NCI-H2107 treated with DMSO at 0.1 percent for 48 hours (cell line): ENCODE data around the gene KCNC4.
A peak's percentile ranks its signal among the peaks of the same experiment; 100 is the strongest.

Source experiments
- DNase-seq: peaks from one replicate; lab custom pipeline; 2025; ENCODE audit not compliant: unreplicated experiment; lab: John Stamatoyannopoulos, UW

KCNC4 gene

DNA sequence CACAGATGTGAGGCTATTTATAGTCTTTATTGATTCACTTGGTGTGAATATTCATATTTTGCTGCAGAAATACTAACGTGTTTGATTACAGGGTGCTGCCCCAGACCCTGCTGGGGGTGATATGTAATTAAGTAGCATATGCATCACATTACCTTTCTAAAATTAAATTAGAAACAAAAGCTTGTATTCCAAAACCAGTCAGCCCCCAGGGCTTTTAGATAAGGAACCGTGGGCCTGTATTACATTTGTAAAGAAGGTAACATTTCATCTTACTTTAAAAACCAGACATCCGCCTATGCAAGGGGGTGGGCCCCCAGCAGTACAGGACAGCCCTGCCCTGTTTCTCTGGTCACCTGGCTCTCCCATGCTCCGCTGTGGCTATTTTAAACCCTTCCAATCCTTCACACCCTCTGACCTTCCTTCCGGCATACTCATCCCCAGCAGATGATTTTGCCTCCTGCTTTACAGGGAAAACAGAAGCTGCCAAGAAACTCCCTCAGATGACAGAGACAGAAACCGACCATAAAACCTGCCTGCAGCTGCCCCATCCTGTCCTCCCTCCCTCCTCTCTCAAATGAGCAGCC, 22.0 kb upstream of the KCNC4 start:
- no peak for DNase-seq

DNA sequence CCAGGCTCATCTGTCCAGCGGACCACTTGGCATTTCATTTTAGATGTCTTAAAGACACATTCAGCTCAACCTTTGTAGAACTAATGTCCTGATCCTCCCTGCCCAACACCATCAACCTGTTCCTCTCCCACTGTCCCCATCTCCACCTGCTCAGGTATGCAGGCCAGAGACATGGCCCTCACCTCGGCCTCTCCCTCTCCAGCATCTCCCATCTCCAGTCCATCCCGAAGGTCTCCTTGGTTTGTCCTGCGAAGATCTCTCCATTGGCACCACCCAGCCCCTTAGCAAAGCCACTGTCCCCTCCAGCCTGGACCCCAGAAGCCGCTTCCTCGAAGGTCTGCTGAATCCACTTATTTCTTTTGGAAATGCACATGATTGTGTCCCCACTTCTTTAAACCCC, 20.9 kb upstream of the KCNC4 start:
- no peak for DNase-seq

DNA sequence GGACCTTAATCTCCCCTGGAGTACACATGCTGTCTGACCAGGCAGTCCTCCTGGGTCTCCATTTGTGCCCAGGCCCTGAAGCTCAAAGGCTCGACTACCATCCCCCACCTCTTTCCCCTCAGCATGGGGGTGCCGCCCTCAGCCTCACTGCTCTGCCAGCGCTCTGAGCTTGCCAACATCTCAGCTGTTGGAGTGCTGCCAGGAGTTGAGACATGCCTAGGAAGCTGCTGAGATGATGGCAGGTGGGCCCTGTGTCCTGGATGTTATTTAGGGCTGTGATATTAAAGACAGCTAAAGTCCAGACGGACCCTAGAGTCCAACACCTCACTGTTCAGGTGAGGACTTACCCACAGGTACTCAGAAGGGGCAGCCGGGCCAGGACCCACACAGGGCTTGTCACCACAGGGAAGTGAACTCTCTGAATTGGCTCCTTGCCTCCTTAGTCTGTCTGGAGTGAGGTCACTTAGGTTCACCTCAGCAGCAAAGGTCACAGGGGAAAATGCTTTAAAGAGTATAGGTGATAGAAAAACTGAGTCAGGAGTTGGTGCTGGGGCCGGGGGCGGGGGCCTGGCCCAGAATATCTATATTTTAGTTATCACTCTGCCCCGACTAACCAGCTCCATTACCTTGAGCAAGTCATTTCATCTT, 19.7 kb upstream of the KCNC4 start:
- peak; percentile 60 for DNase-seq

DNA sequence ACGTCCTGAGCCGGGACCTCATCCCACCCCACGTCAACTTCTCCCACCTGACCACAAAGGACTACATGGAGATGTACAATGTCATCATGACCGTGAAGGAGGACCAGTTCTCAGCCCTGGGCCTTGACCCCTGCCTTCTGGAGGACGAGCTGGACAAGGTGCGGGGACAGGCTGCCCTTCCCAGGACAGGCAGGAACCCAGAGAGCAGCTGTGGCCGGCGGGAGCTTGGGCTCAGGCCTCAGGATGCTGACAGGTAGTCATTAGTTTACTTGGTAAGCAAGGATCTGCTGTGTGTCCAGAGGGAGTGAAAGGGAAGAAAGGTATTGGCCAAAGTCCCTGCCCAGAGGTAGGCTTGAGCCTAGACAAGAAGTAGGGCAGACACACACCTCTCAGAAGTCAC, 17.6 kb upstream of the KCNC4 start:
- DNase-seq, result no peak

DNA sequence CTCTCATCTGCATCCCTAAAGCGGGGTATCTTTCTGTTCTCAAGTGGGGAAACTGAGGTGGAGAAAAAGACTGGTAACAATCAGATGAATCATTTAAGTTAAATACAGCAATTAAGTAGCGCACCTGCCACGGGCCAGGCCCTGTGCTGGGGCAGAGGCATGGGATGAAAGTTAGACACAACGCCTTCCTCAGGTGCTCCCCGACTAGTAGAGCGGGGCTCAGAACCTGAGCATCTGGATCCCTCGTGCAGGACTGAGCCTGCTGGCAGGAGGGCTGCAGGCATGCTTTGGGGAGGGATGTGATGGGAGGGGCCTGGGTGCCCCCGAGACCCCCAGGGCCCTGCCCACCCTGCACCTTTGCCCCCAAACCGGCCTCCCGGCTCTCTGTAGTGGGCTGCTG, 14.9 kb upstream of the KCNC4 start:
- no peak for DNase-seq

DNA sequence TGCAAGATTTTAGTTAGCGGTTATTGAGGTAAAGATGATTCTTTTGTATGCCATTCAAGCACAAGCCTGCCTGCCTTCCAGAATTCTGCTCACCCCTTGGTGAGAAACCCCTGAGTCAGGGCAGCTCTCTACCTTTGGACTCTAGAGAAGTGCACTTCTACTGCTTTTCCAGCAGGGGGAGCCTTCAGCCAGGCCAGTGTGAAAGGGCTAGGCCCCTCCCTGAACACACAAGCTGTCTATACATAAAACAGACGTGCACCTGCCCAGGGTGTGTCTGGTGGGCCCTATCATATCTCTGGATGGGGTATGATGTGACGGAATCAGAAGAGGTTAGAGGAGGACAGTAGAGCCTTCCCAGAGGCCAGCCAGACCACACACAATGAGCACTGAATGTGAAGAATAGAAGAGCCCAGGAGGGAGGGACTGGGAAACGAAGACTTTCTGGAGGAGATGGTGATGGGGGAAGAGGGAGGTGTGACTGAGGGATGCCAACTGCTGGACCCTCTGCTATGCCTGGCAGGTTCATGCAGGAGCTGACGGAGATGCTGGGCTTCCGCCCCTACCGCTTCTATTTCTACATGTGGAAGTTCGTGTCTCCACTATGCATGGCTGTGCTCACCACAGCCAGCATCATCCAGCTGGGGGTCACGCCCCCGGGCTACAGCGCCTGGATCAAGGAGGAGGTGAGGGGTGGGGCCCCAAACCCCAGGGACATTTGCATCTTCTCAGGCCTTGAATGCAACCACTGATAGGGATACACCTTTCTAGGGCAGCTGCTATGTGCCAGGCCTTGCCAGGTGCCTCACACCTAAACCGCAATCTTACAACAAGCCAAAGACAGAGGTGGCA, 13.0 kb upstream of the KCNC4 start:
- peak; percentile 70 for DNase-seq

DNA sequence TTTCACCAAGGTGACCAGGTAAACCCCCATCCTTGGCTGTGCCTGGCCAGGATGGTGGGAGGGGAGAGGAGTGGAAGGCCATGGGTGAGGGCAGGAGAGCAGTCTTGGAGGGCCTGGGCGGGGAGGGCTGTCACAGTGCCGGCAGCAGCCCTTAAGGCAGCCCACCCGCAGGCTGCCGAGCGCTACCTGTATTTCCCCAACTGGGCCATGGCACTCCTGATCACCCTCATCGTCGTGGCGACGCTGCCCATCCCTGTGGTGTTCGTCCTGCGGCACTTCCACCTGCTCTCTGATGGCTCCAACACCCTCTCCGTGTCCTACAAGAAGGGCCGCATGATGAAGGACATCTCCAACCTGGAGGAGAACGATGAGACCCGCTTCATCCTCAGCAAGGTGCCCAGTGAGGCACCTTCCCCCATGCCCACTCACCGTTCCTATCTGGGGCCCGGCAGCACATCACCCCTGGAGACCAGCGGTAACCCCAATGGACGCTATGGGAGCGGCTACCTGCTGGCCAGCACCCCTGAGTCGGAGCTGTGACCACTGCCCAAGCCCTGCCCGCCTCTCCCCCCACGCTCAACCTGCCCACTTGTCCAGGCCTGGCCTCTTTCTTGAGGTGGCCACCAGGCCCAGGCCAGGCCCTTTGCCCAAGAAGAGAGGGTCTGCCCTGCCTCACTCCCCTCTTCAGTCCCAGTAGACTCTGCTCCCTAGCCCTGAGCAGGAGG, 12.0 kb upstream of the KCNC4 start:
- DNase-seq, result no peak

DNA sequence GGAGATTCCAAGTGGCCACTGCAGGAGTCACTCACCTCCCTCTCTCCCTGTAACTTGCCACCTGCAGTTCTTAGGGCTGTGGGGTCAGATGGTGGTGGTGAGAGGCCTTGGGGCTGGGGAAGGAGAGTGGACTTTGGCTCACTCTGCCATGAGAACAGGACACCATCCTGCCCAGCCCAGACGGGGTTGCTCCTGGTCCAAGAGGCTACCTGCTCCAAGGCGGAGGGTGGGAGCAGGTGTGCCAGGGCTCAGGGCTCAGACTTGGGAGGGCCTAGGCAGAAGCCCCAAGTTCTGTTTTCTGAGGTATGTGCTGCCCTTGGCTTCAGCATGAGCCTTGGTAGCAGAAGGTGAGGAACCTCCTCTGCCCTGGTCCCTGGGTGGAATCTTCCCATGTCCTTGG, 11.4 kb upstream of the KCNC4 start:
- DNase-seq, result no peak

DNA sequence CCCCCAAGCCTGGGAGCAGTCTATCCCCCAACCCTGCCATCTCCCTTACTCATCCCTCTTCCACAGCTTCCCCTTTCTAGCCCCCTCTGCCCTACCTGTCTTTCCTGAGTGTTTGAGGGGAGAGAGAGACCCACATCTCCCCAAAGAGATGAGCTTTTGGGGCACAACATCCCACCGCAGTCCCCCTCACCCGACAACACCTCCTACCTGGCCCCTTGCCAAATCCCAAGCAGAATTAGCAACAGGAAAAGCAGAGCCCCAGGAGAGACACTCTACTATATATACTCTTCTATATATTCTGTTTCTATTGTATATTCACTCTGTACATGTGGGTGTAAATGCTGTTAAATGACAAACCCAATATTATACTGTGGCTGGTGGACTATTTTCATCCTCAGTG, 9.9 kb upstream of the KCNC4 start:
- DNase-seq, result no peak

DNA sequence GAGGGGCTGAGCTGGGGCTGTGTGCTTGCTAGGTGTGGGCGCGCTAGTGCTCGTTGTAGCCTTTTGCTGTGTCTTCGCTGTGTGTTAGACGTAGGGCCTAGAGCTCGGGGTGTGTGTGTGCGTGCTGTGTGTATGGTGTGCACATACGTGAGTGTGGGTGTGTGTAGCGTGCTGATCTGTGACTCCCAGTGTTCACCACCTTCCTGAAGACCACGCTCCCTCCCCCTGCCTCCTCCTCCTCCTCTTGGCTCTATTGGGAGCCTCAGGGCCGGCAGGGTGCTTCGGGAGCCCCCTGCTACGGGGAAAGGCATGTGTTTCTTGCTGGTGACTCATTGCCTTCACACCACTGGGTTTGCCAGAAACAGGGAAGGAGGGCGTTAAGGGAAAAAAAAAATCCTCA, 9.4 kb upstream of the KCNC4 start:
- no peak for DNase-seq

DNA sequence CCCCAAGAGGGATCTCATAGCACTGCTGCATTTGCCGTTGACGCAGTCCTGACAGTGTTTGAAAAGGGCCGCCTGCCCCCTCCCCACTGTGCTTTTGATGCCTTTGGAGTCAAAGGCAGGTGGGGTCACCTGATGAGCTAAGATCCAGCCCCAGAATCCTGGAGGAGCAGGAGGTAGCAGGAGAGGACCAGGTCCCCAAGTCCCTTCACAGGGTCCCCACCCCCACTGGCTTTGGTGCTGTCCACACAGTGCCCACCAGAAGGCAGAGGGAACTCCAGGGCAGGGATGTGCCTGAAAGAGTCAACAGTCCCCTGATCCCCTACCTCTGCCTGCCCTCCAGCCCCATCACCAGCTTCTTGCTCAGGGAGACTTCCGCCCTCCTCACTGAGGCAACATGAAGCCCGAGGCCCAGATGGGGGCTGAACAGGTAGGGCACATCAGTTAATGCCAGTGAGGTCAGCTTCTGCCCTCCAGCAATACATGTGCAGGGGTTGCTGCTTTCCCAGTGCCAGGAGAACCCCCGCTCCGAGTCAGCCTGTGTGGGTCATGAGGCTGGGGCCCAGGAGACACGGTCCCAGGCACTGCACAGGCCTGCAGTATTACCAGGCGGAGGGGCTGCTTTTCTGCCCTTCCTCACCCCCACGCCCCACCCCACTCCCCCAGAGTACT, 8.8 kb upstream of the KCNC4 start:
- DNase-seq, result no peak

DNA sequence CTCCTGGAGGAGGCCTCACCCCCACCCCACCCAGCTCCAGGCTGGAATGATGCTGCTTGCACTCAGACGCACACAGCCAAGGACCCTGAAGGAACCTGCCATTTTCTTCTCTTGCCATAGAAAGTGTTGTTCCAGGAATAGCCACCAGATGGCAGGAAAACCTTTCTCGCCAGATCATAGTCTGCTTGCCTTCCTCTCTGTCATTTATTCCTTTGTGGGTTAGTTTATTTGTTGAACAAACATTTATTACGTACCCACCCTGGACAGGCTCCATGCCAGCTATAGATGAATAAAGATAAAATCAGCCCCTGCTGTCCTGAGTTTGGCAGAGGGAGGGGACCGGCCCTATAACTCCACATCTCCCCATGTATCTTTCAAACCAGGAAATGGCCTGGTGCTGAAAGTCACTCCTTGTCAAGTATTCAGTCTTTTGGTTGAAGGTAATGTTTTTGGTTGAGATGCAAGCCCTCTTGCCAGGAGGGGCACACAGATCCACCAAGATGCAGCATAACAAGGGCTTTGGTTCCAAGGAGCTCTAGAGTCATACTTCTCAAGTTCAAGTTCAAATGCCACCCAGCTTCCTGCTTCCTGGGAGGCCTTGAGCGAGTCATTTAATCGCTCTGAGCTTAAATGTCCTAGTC, 7.0 kb upstream of the KCNC4 start:
- peak; percentile 74 for DNase-seq

DNA sequence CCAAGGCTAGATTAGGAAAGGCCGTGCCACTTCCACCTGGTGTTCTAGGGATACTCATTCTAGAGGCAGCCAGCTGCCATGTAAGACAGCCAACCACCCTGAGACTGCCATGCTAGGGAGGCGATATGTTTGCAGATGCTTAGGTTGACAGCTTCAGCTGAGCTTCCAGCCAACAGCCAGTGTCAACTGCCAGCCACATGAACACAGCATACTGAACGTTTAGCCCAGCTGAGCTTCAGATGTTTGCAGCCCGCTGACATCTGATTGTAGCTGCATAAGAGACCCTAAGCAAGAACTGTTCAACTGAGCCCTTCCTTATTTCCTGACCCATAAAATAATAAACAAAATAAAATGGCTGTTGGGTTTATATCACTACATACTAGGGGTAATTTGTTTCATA, 5.0 kb upstream of the KCNC4 start:
- DNase-seq, result no peak

DNA sequence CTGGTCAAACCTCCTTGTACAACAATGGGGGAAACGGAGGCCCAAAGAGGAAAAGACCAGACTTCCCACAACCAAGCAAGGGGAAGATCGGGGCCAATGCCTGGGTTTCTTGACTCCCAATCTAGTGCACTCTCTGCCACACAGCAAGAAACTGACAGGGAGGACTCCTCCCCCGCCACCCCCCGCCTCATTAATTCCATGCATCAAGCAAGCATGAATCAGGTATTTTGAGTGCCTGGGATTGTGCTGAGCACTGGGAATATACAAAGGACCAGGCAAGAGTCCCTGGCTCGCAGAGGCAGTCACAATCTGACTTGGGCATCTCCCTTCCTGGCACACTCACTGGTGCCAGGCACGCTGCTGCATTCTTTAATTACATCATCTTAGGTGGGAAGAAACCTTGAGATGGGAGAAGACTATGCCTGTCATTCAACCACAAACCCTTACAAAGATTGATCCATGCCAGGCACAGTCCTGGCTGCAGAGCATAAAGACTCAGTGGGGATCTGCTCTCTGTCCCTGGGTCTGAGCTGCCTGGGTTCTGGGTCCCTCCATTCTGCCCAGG, 4.4 kb upstream of the KCNC4 start:
- DNase-seq, result no peak

DNA sequence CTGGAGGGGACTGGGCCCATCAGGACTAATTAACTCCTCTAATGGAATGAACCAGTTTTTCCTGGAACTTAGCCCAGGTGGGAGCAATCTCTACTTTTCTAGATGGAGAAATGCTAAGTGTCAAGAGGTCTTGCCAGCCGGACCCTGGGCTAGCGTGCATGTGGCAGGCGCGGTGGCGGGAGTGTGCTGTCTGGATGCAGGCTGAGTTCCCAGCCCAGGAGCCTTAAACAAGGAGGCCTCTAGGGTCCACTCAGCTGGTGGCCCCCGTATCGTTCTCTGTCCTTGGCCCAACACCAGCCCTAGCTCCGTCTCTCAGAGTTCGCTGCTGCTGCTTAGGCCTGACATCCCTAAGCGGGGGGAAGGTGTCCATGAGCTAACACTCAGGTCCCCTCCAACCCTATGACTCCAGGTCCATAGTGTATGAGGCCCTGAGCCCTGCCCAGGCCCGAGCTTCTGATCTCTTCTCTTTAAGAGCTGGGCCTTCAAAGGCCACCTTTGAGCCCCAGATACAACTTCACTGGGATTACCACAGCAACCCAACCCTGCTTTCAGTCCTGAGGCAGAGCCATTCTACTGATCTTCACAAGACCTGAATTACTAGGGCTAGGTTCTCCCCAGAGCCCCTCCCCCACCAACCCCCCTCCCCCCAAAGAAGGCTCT, 3.7 kb upstream of the KCNC4 start:
- no peak for DNase-seq

DNA sequence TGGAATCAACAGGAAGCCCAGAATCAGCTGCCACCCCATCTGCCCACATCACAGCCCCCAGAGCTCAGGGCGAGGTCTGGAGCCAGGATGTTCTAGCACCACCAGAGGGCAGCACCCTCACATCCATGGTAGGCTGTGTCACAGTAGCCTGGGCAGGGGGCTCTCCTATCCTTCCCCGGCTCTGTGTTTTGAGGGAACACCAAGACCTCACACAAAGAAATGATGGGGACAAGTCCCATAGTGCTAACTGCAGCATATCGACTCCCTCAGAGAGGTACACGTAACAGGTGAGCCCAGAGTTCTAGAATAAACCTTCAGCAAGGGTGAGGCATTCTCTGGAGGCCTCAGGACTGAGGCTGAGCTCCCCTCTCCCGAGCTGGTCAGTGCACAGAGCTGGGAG, 2.3 kb upstream of the KCNC4 start:
- peak; percentile 53 for DNase-seq

DNA sequence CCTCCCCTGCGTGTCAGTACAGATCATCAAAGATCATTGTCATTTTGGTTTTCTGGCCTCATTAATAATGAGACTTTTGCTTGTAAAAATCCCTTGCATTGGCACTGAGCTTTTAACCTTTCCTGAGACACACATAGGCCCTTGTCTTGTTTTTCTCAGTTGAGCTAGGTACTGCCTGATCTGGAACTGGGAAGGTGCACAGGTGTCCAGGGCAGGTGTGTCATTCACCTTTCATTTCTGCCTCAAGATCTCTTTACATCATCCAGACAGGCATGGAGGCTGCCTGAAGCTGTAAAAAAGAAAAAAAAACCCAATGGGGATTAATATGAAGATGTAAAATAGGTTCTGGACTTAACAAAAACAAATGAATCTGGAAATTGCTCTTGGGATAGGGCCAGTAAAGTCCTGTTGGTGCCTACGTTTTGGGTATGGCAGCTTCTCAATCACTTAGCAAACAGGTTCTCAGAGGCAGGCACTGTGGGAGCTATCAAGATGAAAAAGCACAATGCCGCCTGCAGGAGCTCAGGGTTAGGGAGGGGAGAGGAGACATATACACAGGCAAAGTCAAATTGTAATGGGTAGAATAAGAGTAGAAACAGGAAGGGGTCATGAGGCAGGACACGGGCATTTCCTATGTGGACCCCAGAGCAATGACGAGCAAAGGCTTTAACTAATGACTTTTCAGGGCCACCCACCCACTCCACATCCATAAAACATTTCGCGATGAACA, 1.0 kb upstream of the KCNC4 start:
- peak; percentile 46 for DNase-seq

DNA sequence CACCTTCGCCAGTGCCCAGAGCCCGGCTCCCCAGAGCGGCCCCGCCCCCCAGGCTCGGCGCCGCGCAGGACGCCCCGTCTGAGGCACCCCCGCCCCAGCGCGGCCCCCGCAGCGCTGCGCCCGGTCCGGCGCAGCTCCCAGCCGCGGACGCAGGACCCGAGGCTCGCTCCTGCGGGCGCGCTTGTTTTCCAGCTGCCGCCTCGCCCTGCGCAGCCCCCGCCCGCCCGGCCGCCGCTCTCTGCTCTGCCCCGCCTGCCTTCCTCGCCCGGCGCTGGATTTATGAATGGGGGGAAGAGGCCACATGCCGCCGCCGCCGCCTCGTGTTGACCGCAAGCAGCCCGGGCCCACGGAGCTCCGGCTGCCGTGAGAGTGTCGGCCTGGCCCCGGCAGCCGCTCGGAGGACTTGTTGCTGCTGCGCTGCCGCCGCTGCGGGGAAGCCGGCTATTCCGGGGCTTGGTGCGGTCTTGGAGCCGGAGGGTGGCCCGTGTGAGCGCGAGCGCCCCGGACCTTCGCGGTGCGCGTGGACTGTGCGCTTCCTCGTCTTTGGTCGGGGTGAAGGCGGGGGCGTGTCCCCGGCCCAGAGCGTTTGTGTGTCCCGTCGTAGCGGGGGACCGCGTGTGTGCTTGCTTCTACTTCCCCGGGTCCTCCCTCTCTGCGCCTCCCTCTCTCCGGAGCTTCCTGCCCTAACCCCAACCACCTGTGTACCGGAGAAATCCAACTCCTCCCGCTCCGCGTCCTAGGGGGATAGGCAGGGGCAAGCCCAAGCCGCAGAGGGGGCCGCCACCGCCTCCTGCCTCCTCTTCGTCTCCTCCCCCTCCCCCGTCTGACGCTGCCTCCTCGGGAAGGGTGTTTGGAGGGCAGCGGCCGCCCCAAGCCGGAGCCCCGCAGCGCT, 736 bp downstream of the KCNC4 start:
- DNase-seq, result no peak
